MM.1S (cell line): Measurements from ENCODE around the gene OSBPL10.

Source experiments
- EZH2 ChIP-seq: fragments of 300-600 bp; sonication (generic); optimal IDR thresholded peaks from 2 replicates; pipeline ENCODE3; 2017; ENCODE audit warnings: low read depth, mild to moderate bottlenecking, antibody characterized with exemption, low read length, mixed read lengths
- TF ChIP-seq, protein P1 (sequence below): fragments of 300-600 bp; sonication (generic); IDR thresholded peaks from 2 replicates; pipeline ENCODE4 v1.5.1; 2016; ENCODE audit warnings: antibody characterized with exemption, low read length, mixed read lengths

DNA sequence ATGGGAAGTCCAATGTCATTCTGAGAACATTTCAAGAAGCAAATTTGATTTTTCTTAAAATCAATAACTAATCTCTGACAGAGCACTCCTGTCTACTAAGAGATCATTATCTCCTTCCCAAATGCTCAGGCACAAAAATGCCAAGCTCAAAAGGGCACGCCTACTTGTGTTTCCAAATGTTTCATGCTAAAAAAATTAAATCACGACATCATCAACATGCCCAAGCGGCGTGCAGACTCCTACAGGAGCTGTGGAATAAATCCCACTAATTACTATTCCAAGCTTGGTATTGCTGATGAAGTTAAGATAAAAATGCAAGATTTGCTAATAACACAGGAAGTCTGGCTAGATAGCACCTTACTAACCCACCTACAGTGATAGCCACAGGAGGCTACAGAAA is 140.8 kb downstream of the OSBPL10 start:
- TF ChIP-seq, protein P1, sequence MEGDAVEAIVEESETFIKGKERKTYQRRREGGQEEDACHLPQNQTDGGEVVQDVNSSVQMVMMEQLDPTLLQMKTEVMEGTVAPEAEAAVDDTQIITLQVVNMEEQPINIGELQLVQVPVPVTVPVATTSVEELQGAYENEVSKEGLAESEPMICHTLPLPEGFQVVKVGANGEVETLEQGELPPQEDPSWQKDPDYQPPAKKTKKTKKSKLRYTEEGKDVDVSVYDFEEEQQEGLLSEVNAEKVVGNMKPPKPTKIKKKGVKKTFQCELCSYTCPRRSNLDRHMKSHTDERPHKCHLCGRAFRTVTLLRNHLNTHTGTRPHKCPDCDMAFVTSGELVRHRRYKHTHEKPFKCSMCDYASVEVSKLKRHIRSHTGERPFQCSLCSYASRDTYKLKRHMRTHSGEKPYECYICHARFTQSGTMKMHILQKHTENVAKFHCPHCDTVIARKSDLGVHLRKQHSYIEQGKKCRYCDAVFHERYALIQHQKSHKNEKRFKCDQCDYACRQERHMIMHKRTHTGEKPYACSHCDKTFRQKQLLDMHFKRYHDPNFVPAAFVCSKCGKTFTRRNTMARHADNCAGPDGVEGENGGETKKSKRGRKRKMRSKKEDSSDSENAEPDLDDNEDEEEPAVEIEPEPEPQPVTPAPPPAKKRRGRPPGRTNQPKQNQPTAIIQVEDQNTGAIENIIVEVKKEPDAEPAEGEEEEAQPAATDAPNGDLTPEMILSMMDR, result no peak
- TF ChIP-seq EZH2, result no peak
